Measurements from ENCODE around the gene ID3. TPM values are rescaled to one million over a fixed set of nuclear protein-coding genes. Genes with fewer than 3 reads are reported as not detected.
"Not testable (repeated sequence)": the region's sequence is repeated elsewhere in the genome, so short reads cannot be mapped to it uniquely, and the experiment has no call there.

ID3 gene
- total RNA-seq, 1 donor from 2014 or later: 80.4 TPM

- no peak for DNase-seq
Measured at GRCh38 chr1:23588749-23589548, 29.6 kb upstream of the ID3 start.

DNA sequence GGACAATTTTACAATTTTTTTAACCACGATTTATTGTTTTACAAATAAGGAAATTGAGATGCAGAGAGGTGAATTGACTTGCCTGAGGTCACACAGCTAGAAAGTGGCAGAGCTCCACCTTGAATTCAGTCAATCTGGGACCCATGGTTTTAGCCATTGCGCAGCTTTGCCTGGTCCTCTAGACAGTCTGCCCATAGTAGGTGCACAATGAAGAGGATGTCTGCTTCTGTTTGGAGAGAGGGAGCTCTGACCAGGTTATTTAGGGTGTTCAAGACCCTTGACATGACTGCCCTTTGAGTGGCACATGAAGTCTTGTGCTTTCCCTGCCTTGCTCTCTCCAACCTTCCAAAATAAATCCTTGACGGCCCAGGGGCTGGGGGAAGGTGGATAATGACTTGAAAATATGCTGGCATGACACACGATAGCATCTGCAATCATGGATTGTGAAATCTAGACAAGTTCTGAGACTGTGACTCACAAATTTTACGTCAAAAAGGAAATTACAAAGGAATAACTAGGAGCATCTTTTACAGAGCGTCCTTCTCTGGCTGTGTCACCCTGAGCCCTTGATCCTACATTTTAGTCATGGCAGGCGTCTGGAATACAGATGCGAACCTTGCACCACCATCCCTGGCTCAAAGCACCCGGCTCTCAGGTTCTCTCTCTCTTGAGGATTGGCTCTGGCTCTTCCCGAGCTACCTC lies 26.2 kb upstream of the ID3 start:
- no peak for DNase-seq

- DNase-seq: not testable (repeated sequence)
Measured at GRCh38 chr1:23583727-23584126, 24.4 kb upstream of the ID3 start.

DNA sequence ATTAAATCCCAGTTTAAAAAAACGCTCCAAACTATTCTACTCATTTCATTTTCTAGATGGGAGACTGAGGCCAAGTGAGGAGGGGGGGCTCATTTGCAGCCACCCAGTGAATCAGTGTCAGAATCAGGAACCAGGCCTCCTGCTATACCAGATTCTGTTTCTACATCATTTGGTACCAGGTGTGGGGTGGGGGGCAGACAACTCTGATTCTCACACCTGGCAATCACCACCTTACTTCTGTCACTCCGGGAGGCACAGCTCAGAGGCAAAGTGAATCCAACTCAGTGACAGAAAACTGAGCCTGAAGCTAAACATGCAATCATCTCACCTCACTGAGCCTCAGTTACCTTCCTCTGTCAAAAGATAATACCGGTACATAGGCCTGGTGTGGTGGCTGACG lies 23.5 kb upstream of the ID3 start:
- no peak for DNase-seq

GRCh38 chr1:23581219-23581618 lies 21.9 kb upstream of the ID3 start:
- peak; percentile 34 for DNase-seq

DNA sequence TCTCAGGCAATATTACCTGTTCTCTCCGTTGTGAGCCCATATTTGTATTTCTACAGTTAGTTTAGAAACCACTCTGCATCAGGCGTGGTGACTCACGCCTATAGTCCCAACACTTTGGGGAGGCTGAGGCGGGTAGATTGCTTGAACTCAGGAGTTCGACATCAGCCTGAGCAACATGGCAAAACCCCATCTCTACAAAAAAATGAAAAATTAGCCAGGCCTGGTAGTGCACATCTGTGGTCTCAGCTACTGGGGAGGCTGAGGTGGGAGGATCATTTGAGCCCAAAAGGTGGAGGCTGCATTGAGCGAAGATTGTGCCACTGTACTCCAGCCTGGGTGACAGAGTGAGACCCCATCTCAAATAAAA lies 19.7 kb upstream of the ID3 start:
- DNase-seq: no peak

DNA sequence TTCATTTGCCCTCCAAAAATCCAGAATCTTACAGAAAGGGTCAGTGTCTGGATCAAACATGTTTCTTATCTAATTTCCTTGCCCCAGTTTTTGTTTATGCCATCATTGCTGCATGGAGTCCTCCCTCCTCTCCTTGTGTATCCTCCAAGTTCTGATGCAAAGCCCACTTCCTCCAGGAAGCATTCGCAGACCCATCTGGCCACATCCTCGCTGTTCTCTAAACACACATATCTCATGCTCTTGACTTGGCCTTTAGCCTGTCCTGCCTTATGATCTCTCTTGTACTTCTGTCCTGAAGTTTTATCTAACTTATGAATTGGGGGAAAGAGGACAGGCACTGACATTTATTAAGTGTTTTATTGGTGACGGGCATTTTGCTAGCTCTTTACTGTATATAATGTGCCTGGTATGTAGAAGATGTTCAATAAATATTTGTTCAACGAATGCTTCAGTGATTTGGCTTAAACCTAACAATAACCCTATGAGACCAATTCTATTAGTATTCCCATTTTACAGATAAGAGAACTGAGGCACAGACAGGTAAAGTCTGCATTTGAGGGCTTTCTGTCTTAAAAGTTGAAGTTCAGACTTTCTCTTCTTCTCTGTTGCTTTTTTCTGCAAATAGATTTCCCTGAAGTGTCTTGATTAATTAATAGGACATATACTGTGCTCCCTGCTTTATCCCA lies 19.2 kb upstream of the ID3 start:
- no peak for DNase-seq

- DNase-seq: no peak
Measured at GRCh38 chr1:23577056-23578004, 18.0 kb upstream of the ID3 start.

DNA sequence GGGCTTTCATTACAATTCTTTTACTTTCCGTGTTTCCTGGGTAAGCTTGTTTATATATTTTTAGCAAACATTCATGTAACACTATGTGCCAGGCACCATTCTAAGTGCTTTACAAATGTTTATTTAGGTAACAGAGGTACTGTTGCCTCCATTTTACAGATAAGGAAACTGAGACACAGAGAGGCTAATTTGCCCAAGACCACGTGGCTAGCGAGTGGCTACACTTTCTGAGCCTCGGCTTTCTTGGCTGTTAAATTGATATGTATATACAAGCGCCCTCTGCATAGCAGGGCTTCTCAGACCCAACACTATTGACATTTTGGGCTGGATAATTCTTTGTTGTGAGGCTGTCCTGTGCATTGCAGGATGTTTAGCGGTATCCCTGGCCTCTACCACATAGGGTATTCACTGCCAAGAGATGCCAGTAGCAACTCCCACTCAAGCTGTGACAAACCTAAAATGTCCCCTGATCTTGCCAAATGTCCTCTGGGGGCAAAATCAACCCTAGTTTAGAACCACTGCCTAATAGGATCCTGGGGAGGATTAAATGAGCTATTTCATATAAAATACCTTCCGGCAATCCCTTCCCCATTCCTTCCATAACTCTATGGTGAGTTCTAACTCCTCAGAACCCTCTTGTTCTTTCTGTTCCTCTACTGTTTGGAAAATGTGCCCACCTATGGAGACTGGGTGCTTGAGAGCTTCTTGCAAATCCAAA lies 17.2 kb upstream of the ID3 start:
- DNase-seq: no peak

DNA sequence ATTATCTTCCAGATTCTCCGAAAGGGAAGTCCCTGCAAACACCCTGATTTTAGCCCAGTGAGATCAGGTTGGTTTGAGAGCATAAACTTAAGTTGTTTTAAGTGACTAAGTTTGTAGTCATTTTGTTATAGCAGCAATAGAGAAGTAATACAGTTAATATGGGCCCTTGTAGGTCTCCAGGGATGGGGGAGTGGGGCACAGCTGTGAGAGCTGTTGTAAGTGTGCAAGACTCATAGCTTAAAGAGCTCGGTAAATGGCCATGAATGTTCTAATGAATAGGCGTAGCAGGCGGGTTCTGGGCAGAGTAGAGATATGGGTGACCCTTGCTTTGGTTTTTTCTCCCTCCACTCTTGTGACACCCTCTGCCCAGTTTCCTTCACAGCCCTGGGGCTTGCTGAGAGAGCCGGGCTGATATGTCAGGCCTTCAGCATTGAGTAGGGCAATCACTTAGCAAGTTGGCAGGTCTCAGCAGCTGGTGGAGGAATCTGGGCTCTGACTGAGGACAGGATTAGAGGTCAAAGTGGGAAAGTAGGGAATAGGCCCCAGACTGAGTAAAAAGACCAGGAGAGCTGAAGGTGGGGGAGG lies 16.0 kb upstream of the ID3 start:
- DNase-seq: no peak

DNA sequence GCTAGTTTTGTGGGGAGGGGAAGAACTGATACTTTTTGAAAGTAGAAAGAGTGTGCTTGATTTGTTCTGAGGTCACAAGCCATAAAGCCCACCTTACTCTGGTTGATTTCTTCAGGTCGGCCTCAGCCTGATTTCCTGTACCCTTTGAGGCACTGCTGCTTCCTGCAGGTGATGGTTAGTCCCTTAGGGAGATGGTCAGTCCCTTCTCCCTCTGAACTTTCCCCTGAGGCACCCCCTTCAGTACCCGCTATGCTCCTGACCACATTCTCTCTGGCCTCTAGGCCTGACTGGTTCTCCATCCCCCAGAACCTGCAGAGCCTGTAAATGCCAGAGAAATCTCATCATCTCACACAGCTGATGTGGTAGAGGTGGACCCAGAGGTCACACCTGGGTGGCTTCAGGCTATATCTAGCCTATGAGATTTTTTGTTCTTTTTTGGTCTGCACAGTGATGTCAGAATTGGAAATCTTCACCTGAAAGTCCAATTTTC lies 15.0 kb upstream of the ID3 start:
- no peak for DNase-seq

DNA sequence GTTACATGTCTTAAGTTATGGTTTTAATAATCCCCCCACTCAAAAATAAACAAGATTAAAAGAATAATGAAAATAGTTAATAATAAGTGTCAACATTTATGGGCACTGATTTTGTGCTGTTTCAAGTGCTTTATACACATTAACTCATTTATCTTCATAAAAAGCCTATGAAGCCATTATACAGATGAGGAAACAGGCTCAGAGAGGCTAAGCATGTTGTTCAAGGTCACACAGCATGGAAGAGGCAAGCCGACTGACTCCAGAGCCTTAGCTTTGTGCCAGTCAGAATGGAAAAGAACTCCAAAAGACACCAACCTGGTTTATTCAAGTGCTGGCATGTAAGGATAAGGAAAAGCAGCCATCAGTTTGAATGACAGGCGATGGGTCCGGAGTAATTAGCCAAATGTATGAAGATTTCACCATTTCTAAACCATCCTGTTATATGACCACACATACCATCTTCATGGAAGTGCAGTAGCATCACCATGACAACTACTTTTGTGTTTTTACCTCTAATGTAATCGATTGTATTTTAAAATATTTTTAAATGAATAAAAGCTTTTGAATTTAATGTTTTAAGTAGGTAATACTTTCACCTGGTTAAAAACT lies 14.4 kb upstream of the ID3 start:
- no peak for DNase-seq

DNA sequence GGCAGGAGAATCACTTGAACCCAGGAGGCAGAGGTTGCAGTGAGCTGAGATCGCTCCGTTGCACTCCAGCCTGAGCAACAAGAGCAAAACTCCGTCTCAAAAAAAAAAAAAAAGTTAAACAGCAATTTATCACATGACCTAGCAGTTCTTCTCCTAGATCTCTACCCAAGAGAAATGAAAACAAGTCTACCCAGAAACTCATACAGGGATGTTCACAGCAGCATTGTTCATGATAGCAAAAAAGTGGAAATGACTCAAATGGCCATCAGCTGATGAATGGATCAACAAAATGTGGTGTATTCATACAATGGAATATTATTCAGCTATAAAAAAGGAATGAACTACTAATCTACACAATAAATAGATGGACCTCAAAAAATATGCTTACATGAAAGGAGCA lies 12.2 kb upstream of the ID3 start:
- DNase-seq: no peak

- DNase-seq: no peak
Measured at GRCh38 chr1:23570001-23570691, 10.8 kb upstream of the ID3 start.

DNA sequence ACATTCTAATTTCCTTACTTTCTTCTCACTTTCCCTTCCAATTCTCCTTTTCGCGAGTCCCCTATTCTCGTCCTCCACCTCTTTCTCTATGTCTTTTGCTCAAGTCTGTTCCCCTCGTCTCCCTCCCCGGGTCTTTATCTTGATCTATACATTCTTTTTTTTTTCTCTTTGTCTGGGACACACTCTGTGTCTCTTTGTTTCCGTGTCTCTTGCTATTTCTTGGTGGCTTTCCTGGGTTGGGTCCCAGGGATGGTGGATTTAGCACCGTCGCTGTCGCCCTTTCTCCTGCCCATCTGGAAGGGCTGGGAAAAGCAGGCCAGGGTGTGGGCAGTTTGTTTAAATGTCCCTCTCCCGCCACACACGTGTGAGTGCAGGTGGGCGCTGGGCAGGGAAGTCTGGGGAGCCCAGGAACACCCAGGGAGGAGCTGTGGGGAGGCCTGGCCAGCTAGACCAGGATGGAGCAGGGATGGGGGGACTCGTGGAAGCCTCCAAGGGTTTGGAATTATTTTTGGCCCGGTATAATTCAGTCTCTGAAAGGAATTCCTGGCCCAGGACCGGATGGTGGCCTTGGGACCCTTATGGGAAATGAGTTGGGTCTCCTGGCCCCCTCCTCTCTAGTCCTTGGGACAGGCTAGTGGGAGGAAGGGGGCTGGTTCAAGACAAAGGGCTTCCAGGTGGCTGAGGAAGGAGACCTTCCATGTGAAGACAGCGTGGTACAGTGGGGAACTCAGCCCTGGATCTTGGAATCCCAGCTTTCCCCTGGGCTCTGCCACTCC lies 9.5 kb upstream of the ID3 start:
- DNase-seq: no peak

DNA sequence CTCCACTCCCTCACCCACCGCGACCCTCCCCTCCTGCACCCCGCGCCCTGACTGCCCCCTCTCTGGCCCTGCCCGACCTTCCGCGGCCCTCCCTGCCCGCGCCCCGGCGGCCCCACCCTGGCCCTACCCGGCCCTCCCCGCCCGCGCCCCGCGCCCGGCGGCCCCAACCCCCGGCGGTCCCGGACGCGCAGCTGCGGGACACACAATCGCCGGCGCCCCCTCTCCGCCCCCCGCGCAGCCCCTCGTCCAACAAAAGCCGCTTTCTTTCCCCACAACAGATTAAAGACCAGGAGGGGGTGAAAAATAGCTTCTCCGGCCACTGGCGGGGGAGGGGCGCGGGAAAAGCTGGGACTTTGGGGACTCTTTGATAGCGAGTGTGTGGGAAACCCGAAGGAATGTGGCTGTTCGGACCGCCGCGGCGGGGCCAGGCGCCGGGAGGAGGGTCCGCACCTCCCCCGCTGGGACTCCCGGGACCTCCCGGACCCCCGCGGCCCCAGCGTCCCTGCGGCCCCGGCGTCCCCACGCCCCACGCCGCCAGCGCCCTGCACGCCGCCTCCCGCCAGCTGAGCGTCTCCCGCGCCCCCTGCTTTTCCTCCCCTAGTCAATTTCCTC lies 8.8 kb upstream of the ID3 start:
- no peak for DNase-seq

- DNase-seq: no peak
Measured at GRCh38 chr1:23567629-23567995, 8.3 kb upstream of the ID3 start.

GRCh38 chr1:23566304-23566703 lies 7.0 kb upstream of the ID3 start:
- no peak for DNase-seq

GRCh38 chr1:23565776-23566175 lies 6.5 kb upstream of the ID3 start:
- DNase-seq: no peak

All from skin of body (tissue), 2 donors.